A549 (cell line): ENCODE data around the gene COL8A1.

Experiments
- CEBPB ChIP-seq, 2 experiments: fragments of >200 bp in 1 of 2; sonication (Bioruptor Twin) in 1 of 2; formaldehyde crosslinking in 1 of 2; IDR thresholded peaks; 2 replicates each; pipeline ENCODE4 v1.6.1; 2012 to 2016
- CHD4 ChIP-seq: fragments of 200-600 bp; sonication (generic); IDR thresholded peaks from 2 replicates; pipeline ENCODE4 v1.6.1; 2016; ENCODE audit warnings: antibody characterized with exemption, mild to moderate bottlenecking, borderline replicate concordance
- EHMT2 ChIP-seq: fragments of 200-600 bp; sonication (generic); IDR thresholded peaks from 2 replicates; pipeline ENCODE4 v1.6.1; 2016; ENCODE audit warnings: antibody characterized with exemption, low read depth, mild to moderate bottlenecking, moderate library complexity
- ESRRA ChIP-seq: fragments of 150-350 bp; IDR thresholded peaks from 2 replicates; pipeline ENCODE4 v1.6.1; 2014; ENCODE audit warnings: mild to moderate bottlenecking, low read length, borderline replicate concordance
- MAFK ChIP-seq: fragments of 450-650 bp; IDR thresholded peaks from 2 replicates; pipeline ENCODE4 v1.6.1; 2014; ENCODE audit not compliant: partially characterized antibody
- POLR2A ChIP-seq: IDR thresholded peaks from 2 replicates; pipeline ENCODE4 v1.6.1; 2012; ENCODE audit warnings: mild to moderate bottlenecking, low read length
- SREBF2 ChIP-seq: fragments of 450-650 bp; IDR thresholded peaks from 2 replicates; pipeline ENCODE4 v1.6.1; 2014; ENCODE audit warnings: mild to moderate bottlenecking, moderate library complexity
- TP53 ChIP-seq: fragments of 250-450 bp; sonication (Bioruptor Pico); IDR thresholded peaks from 2 replicates; pipeline ENCODE4 v1.5.0; 2021; ENCODE audit warnings: mild to moderate bottlenecking, moderate library complexity
- ZFP36 ChIP-seq: fragments of 450-650 bp; IDR thresholded peaks from 2 replicates; pipeline ENCODE4 v1.6.1; 2014; ENCODE audit warnings: borderline replicate concordance; ENCODE audit not compliant: partially characterized antibody
- TF ChIP-seq, protein P1 (sequence below): IDR thresholded peaks from 2 replicates; pipeline ENCODE4 v1.6.1; 2012
- TF ChIP-seq, protein P2 (sequence below): fragments of >200 bp; sonication (Bioruptor Twin); formaldehyde crosslinking; IDR thresholded peaks from 3 replicates; pipeline ENCODE4 v1.5.1; 2016
- TF ChIP-seq, protein P3 (sequence below): fragments of 200-600 bp; sonication (generic); IDR thresholded peaks from 2 replicates; pipeline ENCODE4 v1.6.1; 2016; ENCODE audit warnings: antibody characterized with exemption, mild to moderate bottlenecking, moderate library complexity
- TF ChIP-seq, protein P4 (sequence below): fragments of 150-350 bp; IDR thresholded peaks from 2 replicates; pipeline ENCODE4 v1.6.1; 2014; ENCODE audit warnings: low read depth, mild to moderate bottlenecking, low read length

DNA sequence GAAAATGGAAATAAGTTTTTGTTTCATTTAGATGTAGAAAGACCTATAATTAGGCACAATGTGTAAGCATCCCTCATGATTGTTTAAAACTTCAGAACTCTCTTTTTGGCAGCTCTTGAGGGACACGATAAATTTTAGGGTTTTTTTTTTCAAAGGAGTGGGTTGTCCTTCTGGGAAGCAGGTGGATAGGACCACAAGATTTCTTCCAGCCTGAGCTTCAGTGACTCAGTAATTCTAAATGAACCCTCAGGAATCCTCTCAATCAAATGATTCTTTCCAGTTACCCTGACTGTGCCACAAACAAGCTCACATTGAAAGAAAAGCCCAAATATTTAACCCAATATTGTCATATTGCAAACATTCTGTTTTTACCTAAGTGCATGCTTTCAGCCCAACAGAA is 45.1 kb downstream of the COL8A1 start:
- TF ChIP-seq SREBF2 (no peak), ESRRA (no peak), ZFP36 (no peak), POLR2A (no peak), TP53 (CRISPR knock-in tag) (no peak), EHMT2 (no peak), CEBPB (IDR thresholded peaks at IDR 0.05) (no peak), MAFK (no peak), CHD4 (no peak)
- TF ChIP-seq, protein P1, sequence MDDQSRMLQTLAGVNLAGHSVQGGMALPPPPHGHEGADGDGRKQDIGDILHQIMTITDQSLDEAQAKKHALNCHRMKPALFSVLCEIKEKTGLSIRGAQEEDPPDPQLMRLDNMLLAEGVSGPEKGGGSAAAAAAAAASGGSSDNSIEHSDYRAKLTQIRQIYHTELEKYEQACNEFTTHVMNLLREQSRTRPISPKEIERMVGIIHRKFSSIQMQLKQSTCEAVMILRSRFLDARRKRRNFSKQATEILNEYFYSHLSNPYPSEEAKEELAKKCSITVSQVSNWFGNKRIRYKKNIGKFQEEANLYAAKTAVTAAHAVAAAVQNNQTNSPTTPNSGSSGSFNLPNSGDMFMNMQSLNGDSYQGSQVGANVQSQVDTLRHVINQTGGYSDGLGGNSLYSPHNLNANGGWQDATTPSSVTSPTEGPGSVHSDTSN = no peak
- TF ChIP-seq, protein P2, sequence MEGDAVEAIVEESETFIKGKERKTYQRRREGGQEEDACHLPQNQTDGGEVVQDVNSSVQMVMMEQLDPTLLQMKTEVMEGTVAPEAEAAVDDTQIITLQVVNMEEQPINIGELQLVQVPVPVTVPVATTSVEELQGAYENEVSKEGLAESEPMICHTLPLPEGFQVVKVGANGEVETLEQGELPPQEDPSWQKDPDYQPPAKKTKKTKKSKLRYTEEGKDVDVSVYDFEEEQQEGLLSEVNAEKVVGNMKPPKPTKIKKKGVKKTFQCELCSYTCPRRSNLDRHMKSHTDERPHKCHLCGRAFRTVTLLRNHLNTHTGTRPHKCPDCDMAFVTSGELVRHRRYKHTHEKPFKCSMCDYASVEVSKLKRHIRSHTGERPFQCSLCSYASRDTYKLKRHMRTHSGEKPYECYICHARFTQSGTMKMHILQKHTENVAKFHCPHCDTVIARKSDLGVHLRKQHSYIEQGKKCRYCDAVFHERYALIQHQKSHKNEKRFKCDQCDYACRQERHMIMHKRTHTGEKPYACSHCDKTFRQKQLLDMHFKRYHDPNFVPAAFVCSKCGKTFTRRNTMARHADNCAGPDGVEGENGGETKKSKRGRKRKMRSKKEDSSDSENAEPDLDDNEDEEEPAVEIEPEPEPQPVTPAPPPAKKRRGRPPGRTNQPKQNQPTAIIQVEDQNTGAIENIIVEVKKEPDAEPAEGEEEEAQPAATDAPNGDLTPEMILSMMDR = no peak
- TF ChIP-seq, protein P3, sequence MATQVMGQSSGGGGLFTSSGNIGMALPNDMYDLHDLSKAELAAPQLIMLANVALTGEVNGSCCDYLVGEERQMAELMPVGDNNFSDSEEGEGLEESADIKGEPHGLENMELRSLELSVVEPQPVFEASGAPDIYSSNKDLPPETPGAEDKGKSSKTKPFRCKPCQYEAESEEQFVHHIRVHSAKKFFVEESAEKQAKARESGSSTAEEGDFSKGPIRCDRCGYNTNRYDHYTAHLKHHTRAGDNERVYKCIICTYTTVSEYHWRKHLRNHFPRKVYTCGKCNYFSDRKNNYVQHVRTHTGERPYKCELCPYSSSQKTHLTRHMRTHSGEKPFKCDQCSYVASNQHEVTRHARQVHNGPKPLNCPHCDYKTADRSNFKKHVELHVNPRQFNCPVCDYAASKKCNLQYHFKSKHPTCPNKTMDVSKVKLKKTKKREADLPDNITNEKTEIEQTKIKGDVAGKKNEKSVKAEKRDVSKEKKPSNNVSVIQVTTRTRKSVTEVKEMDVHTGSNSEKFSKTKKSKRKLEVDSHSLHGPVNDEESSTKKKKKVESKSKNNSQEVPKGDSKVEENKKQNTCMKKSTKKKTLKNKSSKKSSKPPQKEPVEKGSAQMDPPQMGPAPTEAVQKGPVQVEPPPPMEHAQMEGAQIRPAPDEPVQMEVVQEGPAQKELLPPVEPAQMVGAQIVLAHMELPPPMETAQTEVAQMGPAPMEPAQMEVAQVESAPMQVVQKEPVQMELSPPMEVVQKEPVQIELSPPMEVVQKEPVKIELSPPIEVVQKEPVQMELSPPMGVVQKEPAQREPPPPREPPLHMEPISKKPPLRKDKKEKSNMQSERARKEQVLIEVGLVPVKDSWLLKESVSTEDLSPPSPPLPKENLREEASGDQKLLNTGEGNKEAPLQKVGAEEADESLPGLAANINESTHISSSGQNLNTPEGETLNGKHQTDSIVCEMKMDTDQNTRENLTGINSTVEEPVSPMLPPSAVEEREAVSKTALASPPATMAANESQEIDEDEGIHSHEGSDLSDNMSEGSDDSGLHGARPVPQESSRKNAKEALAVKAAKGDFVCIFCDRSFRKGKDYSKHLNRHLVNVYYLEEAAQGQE = no peak
- TF ChIP-seq, protein P4, sequence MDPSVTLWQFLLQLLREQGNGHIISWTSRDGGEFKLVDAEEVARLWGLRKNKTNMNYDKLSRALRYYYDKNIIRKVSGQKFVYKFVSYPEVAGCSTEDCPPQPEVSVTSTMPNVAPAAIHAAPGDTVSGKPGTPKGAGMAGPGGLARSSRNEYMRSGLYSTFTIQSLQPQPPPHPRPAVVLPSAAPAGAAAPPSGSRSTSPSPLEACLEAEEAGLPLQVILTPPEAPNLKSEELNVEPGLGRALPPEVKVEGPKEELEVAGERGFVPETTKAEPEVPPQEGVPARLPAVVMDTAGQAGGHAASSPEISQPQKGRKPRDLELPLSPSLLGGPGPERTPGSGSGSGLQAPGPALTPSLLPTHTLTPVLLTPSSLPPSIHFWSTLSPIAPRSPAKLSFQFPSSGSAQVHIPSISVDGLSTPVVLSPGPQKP = no peak
